Stimulated activated CD8-positive, alpha-beta memory T cell treated with anti-CD3 and anti-CD28 coated beads, Interleukin-15, amount 100 ng/mL, for 4 hours (primary cell): Measurements from ENCODE around the gene PCDH9.

Experiments
- DNase-seq, 2 donors: peaks; one replicate each; pipeline ENCODE4 v3.0.0-alpha.2; 2020; ENCODE audit warnings: low read depth in 2 of 2

Gene PCDH9

GRCh38 chr13:67225252-67226159 lies 4.6 kb downstream of the PCDH9 start:
- DNase-seq, result no peak

DNA sequence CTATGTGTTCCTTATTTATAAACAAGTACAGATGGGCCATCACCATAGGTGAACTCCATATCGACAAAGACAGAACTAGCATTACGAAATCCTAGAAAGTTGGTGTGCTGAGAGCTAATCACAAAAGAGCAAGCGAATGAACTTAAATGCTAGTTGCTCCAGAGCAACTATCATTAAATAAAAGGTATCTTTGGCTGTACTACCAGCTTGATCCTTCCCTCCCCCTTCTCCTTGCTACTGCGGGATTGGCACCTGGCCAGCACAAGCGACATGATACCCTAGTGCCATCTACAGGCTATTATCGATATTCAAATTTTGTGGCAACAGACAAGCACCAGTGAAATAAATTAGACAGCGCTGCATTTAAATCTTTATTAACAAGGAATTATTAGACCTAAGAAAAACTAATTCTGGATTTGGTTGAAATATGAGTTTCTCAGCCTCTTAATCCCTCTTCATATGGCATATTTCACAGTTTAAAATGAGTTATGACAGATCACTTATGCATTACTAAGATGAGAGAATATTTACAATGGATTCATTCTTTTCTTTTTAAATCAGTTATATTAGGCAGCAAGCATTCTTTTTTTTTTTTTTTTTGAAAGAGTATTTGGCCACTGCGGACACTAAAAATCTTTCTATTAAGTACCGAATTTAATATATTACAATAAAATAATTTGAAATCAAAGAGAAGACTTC lies 5.8 kb downstream of the PCDH9 start:
- DNase-seq, result no peak

DNA sequence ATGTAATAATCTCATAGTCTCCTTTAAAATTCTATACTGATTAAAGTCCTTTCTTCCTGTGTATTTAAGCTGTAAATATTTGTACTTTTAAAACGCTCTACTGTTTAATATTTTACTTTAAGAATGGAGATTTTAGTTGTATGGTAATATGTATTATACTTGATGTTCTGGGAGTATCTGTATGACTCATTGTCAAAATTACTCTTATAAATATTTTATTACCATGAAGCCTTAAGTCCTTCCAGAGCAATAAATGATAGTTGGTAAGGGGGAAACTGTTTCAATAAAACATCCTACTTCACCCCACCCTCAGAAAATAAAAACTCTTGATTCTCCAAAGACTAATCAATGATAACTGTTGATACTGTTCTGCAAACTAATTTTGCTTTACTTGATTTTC lies 6.4 kb downstream of the PCDH9 start:
- DNase-seq, result no peak

DNA sequence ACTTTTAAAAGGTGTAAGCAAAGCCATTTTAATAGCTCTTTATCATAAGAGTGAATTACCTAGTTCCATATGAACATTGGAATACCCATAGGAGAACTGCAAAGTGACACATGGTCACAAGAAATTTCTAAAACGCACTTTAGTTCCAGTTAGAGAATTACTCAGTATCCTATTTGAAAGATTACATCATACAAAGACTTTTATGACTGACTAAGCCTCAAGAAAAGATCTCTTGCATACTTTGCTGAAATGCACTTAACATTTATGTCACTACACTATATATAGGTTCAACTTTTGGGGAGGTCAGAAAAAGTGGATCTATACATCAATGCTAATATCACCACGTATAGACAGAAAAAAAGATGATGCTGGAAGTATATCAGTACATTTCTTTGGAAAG lies 7.1 kb downstream of the PCDH9 start:
- DNase-seq, result no peak

DNA sequence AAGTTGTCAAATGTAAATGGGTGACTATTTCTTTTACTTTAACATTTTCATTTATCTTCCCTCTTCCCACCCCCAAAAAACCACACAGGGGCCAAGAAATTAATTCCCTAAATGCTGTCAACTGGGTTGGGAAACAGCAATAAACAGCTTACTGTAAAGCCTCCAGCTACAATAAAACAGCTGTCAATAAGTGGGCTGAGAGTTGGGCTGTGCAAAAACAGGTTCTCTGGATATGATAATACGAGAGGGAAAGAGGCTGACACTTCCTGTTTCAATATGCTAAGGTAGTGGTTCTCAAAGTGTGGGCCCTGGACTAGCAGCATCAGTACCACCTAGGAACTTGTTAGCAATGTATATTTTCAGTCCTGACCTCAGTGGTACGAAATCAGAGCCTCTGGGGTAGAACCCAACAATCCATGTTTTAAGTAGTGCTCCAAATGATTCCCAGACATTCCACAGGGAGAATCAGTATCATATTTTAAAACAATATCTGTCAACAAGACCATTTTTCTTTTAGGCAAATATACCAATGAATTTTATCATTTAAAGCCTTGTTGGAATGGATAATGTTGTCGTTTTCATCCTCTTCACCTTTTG lies 8.4 kb downstream of the PCDH9 start:
- no peak for DNase-seq

GRCh38 chr13:67219113-67219512 lies 11.0 kb downstream of the PCDH9 start:
- no peak for DNase-seq

DNA sequence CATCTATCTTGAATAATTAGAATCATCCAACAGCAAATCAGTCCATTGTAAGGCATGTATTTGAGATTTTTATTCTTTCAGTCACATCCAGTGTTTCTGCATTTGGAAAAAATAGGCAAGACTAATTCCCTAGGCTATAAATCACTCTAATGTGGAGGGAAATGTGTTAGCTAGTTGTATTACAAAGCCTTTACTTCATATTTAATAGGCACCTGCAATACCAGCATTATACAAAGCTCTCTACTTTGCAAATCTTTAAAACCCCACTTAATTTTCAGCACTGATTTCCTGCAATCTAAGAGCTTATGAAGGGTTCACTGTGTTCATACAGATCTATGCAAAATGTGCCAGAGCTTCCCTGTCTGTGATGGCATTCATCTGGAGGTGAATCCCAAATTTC lies 12.3 kb downstream of the PCDH9 start:
- DNase-seq, result no peak

DNA sequence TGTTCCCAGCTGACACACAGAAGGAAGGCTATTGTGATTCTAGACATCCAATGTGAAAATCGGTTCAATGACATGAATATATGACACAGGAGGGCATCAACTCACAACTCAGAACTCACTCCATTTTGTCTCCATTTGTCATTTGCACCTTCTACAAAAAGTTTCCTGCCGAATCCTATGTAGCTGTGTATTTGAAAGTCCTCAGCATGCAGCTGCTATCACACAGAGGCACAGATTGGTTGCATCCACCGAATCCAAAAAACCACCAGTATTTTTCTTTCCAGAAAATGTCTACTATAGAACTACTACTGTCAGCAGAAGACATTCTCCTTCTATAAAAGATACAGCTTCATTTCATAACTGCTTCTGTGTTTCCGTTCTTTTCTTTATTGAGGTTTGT lies 13.3 kb downstream of the PCDH9 start:
- no peak for DNase-seq

- no peak for DNase-seq
Observed at GRCh38 chr13:67210208-67210607, 19.9 kb downstream of the PCDH9 start.

- DNase-seq, result no peak
Observed at GRCh38 chr13:67208552-67208951, 21.6 kb downstream of the PCDH9 start.

- DNase-seq, result no peak
Observed at GRCh38 chr13:67204764-67205163, 25.4 kb downstream of the PCDH9 start.

DNA sequence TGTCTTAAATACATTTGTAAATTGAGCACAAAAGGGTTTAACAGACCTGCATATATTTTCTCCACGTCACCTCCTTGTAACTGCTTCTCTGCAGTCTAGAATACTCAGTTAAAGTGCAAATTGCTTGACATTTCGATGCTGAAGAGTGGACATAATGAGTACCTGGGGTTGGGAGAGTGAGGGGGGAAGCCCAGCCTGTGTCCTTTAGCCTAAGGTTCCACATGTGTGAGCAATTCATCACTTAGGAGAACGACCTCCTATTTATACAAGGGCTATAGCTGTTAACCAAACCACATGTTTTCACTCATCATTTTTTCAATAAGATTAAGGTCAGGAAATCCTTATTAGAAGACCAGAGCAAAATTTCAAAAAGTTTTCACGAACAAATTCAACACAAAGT lies 29.5 kb downstream of the PCDH9 start:
- no peak for DNase-seq

DNA sequence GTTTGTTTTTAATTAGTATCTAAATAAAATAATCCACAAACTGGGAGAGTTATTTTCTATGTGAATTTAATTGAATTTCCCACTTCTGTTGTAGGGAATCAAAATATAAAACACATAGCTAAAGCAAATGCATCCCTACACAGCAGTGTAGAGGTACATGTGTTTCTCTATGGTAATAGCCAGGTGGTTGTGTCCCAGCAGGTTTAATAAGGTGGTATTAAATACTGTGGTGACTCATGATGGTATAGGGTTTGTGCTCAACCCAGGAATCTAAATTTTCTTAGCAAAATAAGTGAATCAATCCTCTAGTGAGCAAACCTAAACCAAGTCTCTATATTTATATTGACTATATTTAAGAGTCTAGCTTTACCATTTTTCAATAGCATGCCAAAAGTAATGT lies 30.0 kb downstream of the PCDH9 start:
- no peak for DNase-seq

GRCh38 chr13:67197704-67198103 lies 32.4 kb downstream of the PCDH9 start:
- no peak for DNase-seq

GRCh38 chr13:67193979-67194378 lies 36.2 kb downstream of the PCDH9 start:
- no peak for DNase-seq

GRCh38 chr13:67192751-67193150 lies 37.4 kb downstream of the PCDH9 start:
- DNase-seq, result no peak

DNA sequence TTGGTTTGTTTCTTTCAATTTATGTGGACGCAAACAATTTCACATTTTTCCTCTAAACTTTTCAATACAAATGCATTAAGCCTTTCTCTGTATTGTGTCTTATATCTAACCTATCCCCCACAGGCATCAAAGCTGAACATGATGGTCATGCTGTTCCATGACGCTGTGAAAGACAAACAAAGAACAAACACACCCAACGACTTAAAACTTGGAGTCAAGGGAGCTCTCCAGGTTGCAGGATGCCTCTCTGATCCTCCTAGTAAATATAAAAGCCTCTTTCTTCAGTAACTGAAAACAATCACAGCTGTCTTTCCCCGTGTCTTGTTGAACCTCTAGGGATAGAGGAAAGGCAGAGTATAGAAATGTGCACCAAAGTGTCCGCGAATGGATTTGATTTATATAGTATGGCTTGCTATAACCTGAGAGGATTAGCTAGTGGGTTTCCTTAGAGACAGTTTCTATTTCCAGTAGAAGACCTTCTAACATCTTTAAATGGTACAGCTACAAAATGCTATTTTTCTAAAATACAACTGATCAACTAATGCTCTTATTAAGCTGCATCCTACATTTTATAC lies 43.1 kb downstream of the PCDH9 start:
- DNase-seq, result no peak

DNA sequence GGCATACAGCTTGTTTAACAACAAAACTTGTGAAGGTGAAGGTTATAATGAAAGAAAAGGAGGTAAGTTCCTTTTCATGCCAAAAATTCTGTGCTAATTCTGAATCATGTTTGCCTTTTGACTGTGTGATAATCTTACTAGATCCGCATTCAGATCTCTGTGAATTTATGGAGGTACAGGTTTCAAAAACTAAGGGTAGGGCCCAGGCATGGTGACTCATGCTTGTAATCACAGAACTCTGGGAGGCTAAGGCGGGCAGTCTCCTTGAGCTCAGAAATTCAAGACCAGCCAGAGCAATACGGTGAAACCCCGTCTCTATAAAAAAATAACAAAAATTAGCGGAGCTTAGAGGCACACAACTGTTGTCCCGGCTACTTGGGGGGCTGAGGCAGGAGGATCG lies 45.9 kb downstream of the PCDH9 start:
- no peak for DNase-seq

DNA sequence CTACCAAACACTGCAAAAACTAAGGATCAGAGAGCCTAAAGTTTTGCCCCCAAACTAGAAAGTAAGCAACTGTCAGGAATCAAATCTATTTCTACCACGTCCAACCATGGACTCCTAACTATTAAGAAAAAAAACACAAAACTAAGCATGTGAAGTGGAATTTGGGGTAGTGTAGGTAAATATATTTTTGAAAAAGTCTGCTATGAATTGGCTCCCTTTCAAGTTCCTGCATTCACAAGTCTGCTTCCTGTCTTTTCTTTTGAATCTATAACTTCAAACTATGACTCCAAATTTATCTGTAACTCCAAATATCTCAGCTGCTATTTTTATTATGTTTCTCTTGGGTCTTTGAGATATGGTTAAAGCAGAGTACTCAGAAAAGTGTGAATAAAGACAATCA lies 47.0 kb downstream of the PCDH9 start:
- no peak for DNase-seq

GRCh38 chr13:67175836-67176459 lies 54.2 kb downstream of the PCDH9 start:
- no peak for DNase-seq

GRCh38 chr13:67168384-67168783 lies 61.8 kb downstream of the PCDH9 start:
- DNase-seq, result no peak

- no peak for DNase-seq
Observed at GRCh38 chr13:67167420-67167819, 62.7 kb downstream of the PCDH9 start.
